Right atrium auricular region (tissue), 2 donors: Measurements from ENCODE around the gene MGAT3. TPM values are rescaled to one million over a fixed set of nuclear protein-coding genes. Genes with fewer than 3 reads are reported as not detected.

Experiments
- DNase-seq: peaks from one replicate; pipeline ENCODE4 v3.0.0-alpha.2; 2019; ENCODE audit warnings: low spot score
- H3K27ac ChIP-seq, 2 donors: fragments of 200-600 bp; sonication (generic); 1 replicate in 1 of 2; 2 replicates in 1 of 2; pipeline ENCODE4 v1.5.1; 2016 to 2019
- H3K27me3 ChIP-seq, 2 donors: fragments of 200-600 bp; sonication (generic); one replicate each; pipeline versions ENCODE4 v1.5.1 to v1.6.0; 2017 to 2019
- H3K36me3 ChIP-seq: fragments of 200-600 bp; sonication (generic); one replicate; pipeline ENCODE4 v1.5.1; 2016
- H3K4me1 ChIP-seq, 2 donors: fragments of 200-600 bp; sonication (generic); one replicate each; pipeline versions ENCODE4 v1.5.1 to v1.6.0; 2017 to 2019
- H3K4me3 ChIP-seq, 2 donors: fragments of 200-600 bp; sonication (generic); 1 replicate in 1 of 2; 2 replicates in 1 of 2; pipeline ENCODE4 v1.5.1; 2017 to 2019; ENCODE audit warnings: mild to moderate bottlenecking in 1 of 2, moderate library complexity in 1 of 2
- H3K9me3 ChIP-seq, 2 donors: fragments of 200-600 bp; sonication (generic); one replicate each; pipeline ENCODE4 v1.5.1; 2019
- total RNA-seq, 2 donors: library from RNA; depleted of rRNA; stranded (reverse); fragments of >200 nt; gene quantifications; one replicate each; pipeline ENCODE4 v1.1.0, GENCODE V29; 2016
- TF ChIP-seq, protein P1 (sequence below), 2 donors: fragments of 200-600 bp; sonication (generic); IDR thresholded peaks; one replicate each; pipeline ENCODE4 v1.5.1; 2019; ENCODE audit warnings: antibody characterized with exemption in 2 of 2

MGAT3 gene
- total RNA-seq, 2 donors from 2014 or later: 2.9 to 11.3 TPM

DNA sequence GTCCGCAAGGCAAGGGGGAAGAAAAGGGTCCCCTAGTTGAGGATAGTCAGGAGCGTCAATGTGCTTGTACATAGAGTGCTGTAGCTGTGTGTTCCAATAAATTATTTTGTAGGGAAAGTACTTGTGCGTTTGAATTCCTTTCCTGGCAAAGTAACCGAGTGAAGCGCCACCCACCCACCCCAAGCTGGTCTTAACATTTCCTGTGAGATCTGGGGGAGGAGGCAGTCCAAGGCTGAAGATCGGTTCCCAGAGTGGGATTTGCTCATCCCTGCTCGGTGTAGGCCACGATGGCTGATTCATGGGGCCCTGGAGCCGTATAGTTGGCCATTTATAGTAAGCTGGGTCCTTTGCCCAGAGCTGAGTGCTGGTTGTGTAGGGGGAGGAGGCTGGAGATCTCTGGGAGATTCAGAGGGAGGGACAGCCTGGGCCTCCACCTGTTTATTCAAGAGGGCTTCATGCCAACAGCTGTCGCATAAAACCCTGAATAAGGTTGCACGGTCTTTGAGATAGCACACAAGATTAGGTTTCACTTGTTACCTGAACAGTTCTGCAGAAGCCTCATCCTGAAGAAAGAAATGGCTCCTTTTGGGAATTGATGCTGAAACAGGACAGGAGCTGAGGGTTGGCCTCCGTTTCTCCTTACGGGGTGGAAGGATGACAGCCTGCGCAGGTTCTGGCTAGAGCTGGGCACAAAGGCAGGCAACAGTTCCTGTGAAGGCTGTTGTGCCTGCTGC, 65.9 kb downstream of the MGAT3 start:
- Histone ChIP-seq H3K27me3 (no peaks in the 10 kb centered on the region), H3K4me3 (peak overlapping the region; percentile 100), H3K27ac (peak overlapping the region; percentile 99 to 100), H3K36me3 (peaks cover 49% of the 10 kb centered on the region), H3K4me1 (peaks cover 0 to 66% of the 10 kb centered on the region in 2 donors), H3K9me3 (no peaks in the 10 kb centered on the region)
- TF ChIP-seq, protein P1, sequence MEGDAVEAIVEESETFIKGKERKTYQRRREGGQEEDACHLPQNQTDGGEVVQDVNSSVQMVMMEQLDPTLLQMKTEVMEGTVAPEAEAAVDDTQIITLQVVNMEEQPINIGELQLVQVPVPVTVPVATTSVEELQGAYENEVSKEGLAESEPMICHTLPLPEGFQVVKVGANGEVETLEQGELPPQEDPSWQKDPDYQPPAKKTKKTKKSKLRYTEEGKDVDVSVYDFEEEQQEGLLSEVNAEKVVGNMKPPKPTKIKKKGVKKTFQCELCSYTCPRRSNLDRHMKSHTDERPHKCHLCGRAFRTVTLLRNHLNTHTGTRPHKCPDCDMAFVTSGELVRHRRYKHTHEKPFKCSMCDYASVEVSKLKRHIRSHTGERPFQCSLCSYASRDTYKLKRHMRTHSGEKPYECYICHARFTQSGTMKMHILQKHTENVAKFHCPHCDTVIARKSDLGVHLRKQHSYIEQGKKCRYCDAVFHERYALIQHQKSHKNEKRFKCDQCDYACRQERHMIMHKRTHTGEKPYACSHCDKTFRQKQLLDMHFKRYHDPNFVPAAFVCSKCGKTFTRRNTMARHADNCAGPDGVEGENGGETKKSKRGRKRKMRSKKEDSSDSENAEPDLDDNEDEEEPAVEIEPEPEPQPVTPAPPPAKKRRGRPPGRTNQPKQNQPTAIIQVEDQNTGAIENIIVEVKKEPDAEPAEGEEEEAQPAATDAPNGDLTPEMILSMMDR (IDR thresholded peaks at IDR 0.05): no peak
- no peak for DNase-seq

DNA sequence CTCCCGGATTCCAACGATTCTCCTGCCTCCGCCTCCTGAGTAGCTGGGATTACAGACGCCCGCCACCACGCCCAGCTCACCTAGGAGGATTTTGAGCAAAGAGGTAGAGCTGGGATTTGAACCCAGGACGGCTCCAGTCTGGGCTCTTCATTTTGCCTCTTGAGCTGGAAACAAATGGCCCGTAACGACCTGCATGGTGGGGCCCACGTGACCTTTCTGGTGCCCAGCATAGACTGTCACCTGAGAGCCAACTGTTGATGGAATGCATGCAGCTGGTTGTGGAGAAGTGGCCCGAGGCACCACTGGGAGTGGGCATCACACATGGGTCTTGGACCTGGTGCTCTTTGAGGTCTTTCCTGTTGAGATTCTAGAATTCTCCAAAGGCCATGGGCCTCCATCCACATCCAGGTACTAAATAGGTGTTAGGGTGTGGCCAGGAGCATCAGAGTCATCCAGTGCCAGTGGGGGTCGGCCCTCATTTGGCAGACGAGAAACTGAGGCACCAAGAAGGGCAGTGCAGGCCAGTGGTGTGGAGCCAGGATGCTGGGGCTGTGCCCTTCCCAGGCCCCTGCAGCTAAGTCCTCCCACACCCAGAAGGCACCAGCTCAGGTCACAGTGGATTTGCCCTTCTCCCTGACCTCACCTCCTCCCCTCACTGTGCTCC, 67.4 kb downstream of the MGAT3 start:
- H3K9me3 ChIP-seq: no peaks in the 10 kb centered on the region
- H3K27ac ChIP-seq: peak overlapping the region; percentile 14 to 100
- H3K4me1 ChIP-seq: peaks cover 0 to 70% of the 10 kb centered on the region in 2 donors
- peaks cover 54% of the 10 kb centered on the region for H3K36me3 ChIP-seq
- TF ChIP-seq, protein P1 (IDR thresholded peaks at IDR 0.05): no peak
- no peaks in the 10 kb centered on the region for H3K27me3 ChIP-seq
- no peak overlapping the region for H3K4me3 ChIP-seq
- no peak for DNase-seq

DNA sequence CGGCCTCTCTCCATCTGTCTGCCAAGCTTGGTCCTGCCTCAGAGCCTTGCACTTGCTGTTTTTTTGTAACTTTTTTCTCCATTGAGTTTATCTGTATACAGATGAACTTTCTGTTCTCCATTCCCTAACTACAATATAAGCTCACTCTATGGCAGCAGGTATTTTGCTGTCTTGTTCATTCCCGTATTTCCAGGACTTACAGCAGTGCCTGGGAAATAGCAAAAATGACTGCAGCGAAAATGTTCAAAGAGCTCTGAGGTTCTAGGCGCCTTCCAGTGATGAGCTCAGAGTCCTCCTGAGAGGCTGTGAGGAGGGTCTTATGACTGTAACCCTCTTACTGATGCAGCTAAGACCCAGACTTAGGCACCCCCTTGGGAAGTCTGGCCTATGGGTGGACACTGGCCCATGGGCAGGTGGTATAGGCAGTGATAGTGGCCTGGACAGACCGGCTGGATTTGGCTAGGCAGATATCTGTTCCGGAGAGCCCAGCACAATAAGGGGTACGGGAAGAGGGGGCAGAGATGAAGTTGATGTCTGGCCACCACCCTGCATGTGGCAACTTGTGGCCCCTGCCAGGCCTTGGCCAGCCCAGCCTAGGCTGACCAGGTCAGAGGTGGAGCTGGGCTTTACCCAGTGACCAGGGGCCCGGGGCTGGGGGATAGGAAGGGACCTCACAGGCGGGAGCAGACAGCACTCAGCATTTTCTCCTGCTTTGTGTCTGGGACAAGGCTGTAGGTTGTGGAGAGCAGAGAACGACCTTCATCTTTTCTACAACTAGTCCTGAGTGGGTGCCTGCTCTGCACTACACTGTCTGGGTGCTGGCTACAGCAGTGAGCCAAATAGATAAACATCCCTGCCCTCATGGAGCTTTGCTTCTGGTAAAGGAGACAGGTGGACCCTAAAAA, 68.2 kb downstream of the MGAT3 start:
- H3K36me3 ChIP-seq: peaks cover 57% of the 10 kb centered on the region

DNA sequence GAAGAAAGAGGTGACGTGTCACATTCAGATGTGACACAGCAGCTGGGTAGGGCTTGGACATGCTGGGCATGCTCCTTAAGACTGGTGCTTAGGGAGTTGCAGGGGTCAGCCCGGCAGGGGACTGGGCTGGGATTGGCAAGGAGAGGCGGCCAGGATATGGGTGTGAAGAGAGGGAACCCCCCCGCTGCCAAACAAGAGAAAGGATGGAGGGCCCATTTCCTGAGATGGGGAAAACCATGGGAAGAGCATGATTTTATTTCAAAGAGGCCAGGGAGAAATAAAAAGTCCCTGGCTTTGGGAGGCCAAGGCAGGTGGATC, 68.8 kb downstream of the MGAT3 start:
- Histone ChIP-seq H3K27me3 (no peaks in the 10 kb centered on the region), H3K36me3 (peaks cover 60% of the 10 kb centered on the region), H3K4me3 (no peak overlapping the region), H3K4me1 (peaks cover 0 to 80% of the 10 kb centered on the region in 2 donors), H3K9me3 (no peaks in the 10 kb centered on the region), H3K27ac (no peak overlapping the region)
- TF ChIP-seq, protein P1 (IDR thresholded peaks at IDR 0.05): no peak
- DNase-seq: no peak

More for the DNA sequence above, 68.2 kb downstream of the MGAT3 start:
- Histone ChIP-seq H3K4me3 (no peak overlapping the region), H3K27me3 (no peaks in the 10 kb centered on the region), H3K27ac (peak overlapping the region; percentile 14 to 17), H3K9me3 (no peaks in the 10 kb centered on the region), H3K4me1 (peaks cover 0 to 75% of the 10 kb centered on the region in 2 donors)
- no peak for DNase-seq
- TF ChIP-seq, protein P1 (IDR thresholded peaks at IDR 0.05): no peak

DNA sequence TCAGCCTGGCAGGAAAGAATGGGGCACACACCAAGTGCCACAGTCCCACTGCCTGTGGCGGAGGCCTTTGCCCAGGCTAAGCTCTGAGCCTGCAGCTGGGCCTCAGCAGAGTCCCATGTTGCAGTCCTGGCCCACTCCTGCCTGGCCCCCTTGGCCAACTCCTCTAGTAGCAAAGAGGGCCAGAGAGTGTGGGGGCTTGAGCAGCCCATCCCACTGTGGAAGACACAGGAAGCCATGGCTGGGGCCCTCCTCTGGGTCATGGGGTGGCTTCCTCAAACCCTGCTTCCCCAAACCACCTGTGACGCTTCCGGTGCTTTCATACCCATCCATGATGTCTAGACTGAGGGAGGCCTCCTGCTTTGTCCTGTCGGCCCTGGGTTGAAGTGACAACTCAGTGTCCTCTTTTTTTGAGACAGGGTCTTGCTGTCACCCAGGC, 69.9 kb downstream of the MGAT3 start:
- TF ChIP-seq, protein P1 (IDR thresholded peaks at IDR 0.05): no peak
- DNase-seq: no peak
- H3K27ac ChIP-seq: peak overlapping the region in 1 of 2 donors; percentile 13
- no peaks in the 10 kb centered on the region for H3K27me3 ChIP-seq
- no peak overlapping the region for H3K4me3 ChIP-seq
- H3K4me1 ChIP-seq: peaks cover 0 to 87% of the 10 kb centered on the region in 2 donors
- H3K36me3 ChIP-seq: peaks cover 49% of the 10 kb centered on the region
- no peaks in the 10 kb centered on the region for H3K9me3 ChIP-seq
